Thyroid gland (tissue), 4 donors: ENCODE data around the gene HSPB8.

Experiments used
- CTCF ChIP-seq, 6 experiments: fragments of 200-600 bp in 3 of 6; fragments of 450-650 bp in 3 of 6; sonication (generic) in 3 of 6; IDR thresholded peaks; one replicate each; pipeline ENCODE4 v1.5.1; 2016 to 2019; ENCODE audit warnings: antibody characterized with exemption in 6 of 6, mild to moderate bottlenecking in 2 of 6, inconsistent platforms in 1 of 6, moderate library complexity in 1 of 6
- POLR2A ChIP-seq, 2 donors: fragments of 450-650 bp; IDR thresholded peaks; one replicate each; pipeline ENCODE4 v1.6.1; 2017; ENCODE audit warnings: antibody characterized with exemption in 2 of 2, mild to moderate bottlenecking in 2 of 2, moderate library complexity in 1 of 2

DNA sequence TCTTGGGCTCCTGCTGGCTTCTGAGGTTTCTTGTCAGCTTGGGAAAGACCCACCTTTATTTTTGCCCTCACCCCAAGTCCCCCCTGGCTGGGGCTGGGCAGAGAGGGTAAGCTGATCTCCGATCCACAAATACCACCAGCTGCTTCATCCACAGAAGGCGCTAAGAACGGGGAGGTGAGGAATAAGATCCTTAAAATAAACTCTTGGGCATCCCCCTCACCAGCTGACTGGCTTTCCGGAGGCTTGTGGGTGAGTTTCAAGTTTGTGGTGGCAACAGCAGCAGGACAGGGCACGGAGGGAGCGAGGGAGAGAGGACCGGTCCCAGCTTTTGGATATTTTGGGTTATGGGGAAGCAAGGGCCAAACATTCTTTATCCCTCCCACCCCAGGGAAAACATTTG, 20.8 kb upstream of the HSPB8 start:
- no peak for TF ChIP-seq CTCF (IDR thresholded peaks at IDR 0.05)
- no peak for TF ChIP-seq POLR2A (IDR thresholded peaks at IDR 0.05)
